NB4 (cell line): ENCODE data around the gene KATNA1.
"Not testable (repeated sequence)": the region's sequence is repeated elsewhere in the genome, so short reads cannot be mapped to it uniquely, and the experiment has no call there.

Experiments
- DNase-seq: peaks from one replicate; pipeline ENCODE4 v3.0.0; 2010; ENCODE audit warnings: low read depth
- H3K4me3 ChIP-seq: one replicate; pipeline ENCODE4 v1.5.1; 2011; ENCODE audit warnings: mild to moderate bottlenecking, low read depth, low read length, moderate library complexity
- CTCF ChIP-seq: IDR thresholded peaks from one replicate; pipeline ENCODE4 v1.5.1; 2012; ENCODE audit warnings: low read depth, low read length
- MAX ChIP-seq: IDR thresholded peaks from 2 replicates; pipeline ENCODE4 v1.6.1; 2011; ENCODE audit warnings: low read depth, low read length
- MYC ChIP-seq: IDR thresholded peaks from 2 replicates; pipeline ENCODE4 v1.6.1; 2011; ENCODE audit warnings: low read depth, low read length
- POLR2A ChIP-seq: IDR thresholded peaks from 2 replicates; pipeline ENCODE4 v1.6.1; 2011; ENCODE audit warnings: mild to moderate bottlenecking; ENCODE audit not compliant: insufficient read length; ENCODE audit errors: extremely low read depth

Gene KATNA1

GRCh38 chr6:149686230-149686629 is 37.7 kb upstream of the KATNA1 start:
- no peak for DNase-seq
- TF ChIP-seq POLR2A (no peak), MAX (no peak), CTCF (no peak), MYC (no peak)
- no peak overlapping the region for H3K4me3 ChIP-seq

GRCh38 chr6:149683256-149683859 is 34.8 kb upstream of the KATNA1 start:
- no peak for DNase-seq
- TF ChIP-seq CTCF: no peak
- TF ChIP-seq POLR2A: no peak
- TF ChIP-seq MAX: no peak
- TF ChIP-seq MYC: no peak
- H3K4me3 ChIP-seq: no peak overlapping the region

- not testable (repeated sequence) for DNase-seq, H3K4me3 ChIP-seq
These were observed 33.3 kb upstream of the KATNA1 start for GRCh38 chr6:149681845-149682244.

- H3K4me3 ChIP-seq: no peak overlapping the region
- TF ChIP-seq MYC (no peak), POLR2A (no peak), CTCF (no peak)
- DNase-seq: no peak
These were observed 32.7 kb upstream of the KATNA1 start for GRCh38 chr6:149681209-149681608.

GRCh38 chr6:149680503-149680902 is 32.0 kb upstream of the KATNA1 start:
- no peak for TF ChIP-seq MAX
- TF ChIP-seq MYC: no peak
- TF ChIP-seq CTCF: no peak
- TF ChIP-seq POLR2A: no peak
- no peak overlapping the region for H3K4me3 ChIP-seq
- no peak for DNase-seq

- H3K4me3 ChIP-seq, DNase-seq: not testable (repeated sequence)
These were observed 23.8 kb upstream of the KATNA1 start for GRCh38 chr6:149672265-149672664.

- no peak for TF ChIP-seq POLR2A
- no peak for TF ChIP-seq CTCF
- TF ChIP-seq MYC: no peak
- no peak for TF ChIP-seq MAX
- no peak overlapping the region for H3K4me3 ChIP-seq
- DNase-seq: no peak
These were observed 11.5 kb upstream of the KATNA1 start for GRCh38 chr6:149660028-149660427.
